HepG2 (cell line): ENCODE data around the gene PMM2. TPM values are rescaled to one million over a fixed set of nuclear protein-coding genes. Genes with fewer than 3 reads are reported as not detected.

Source experiments
- ATM ChIP-seq: fragments of 450-650 bp; IDR thresholded peaks from 2 replicates; pipeline ENCODE4 v1.7.1; 2017; ENCODE audit warnings: mild to moderate bottlenecking, borderline replicate concordance
- CBX2 ChIP-seq, 2 experiments: fragments of 200-600 bp in 1 of 2; sonication (generic); formaldehyde crosslinking in 1 of 2; IDR thresholded peaks; 2 replicates each; pipeline versions ENCODE4 v1.7.0 to v1.8.1; 2018 to 2022; ENCODE audit warnings: low read depth in 2 of 2, low read length in 1 of 2, mild to moderate bottlenecking in 1 of 2, missing genetic modification reagents in 1 of 2
- HDAC6 ChIP-seq: fragments of 200-600 bp; sonication (generic); IDR thresholded peaks from 2 replicates; pipeline ENCODE4 v1.7.0; 2017; ENCODE audit warnings: mild to moderate bottlenecking, antibody characterized with exemption, low read length, low read depth
- HNF4A ChIP-seq: sonication (generic); formaldehyde crosslinking; IDR thresholded peaks from 2 replicates; pipeline ENCODE4 v1.4.0; 2020; ENCODE audit warnings: missing genetic modification reagents
- MBD4 ChIP-seq: IDR thresholded peaks from 2 replicates; pipeline ENCODE4 v1.6.1; 2012; ENCODE audit warnings: low read length, inconsistent platforms, borderline replicate concordance
- MTF2 ChIP-seq: sonication (generic); formaldehyde crosslinking; IDR thresholded peaks from 2 replicates; pipeline ENCODE4 v1.5.0; 2020; ENCODE audit warnings: missing genetic modification reagents, borderline replicate concordance
- NFIC ChIP-seq: IDR thresholded peaks from 2 replicates; pipeline ENCODE4 v1.6.1; 2012; ENCODE audit warnings: mild to moderate bottlenecking, low read length, inconsistent platforms
- NFKBIZ ChIP-seq: IDR thresholded peaks from 2 replicates; pipeline ENCODE4 v1.6.1; 2018; ENCODE audit warnings: missing genetic modification reagents, missing compliant biosample characterization
- PCBP1 ChIP-seq: fragments of 200-400 bp; formaldehyde crosslinking; IDR thresholded peaks from 2 replicates; pipeline ENCODE4 v1.6.1; 2017; ENCODE audit warnings: mild to moderate bottlenecking, low read depth, low read length, borderline replicate concordance
- PHF5A ChIP-seq: IDR thresholded peaks from one replicate; pipeline ENCODE4 v1.6.1; 2018; ENCODE audit warnings: low read depth, missing genetic modification reagents; ENCODE audit not compliant: unreplicated experiment
- TCF7L2 ChIP-seq: IDR thresholded peaks from 2 replicates; pipeline ENCODE4 v1.6.1; 2011; ENCODE audit warnings: mild to moderate bottlenecking, low read depth, low read length, moderate library complexity
- ZBTB20 ChIP-seq: sonication (generic); formaldehyde crosslinking; IDR thresholded peaks from 2 replicates; pipeline ENCODE4 v1.8.1; 2023; ENCODE audit warnings: missing genetic modification reagents, low read depth, mild to moderate bottlenecking, borderline replicate concordance
- ZKSCAN1 ChIP-seq: fragments of 150-350 bp; IDR thresholded peaks from 2 replicates; pipeline ENCODE4 v1.6.1; 2014; ENCODE audit warnings: low read length
- ZNF333 ChIP-seq: sonication (generic); formaldehyde crosslinking; IDR thresholded peaks from 2 replicates; pipeline ENCODE4 v1.4.0; 2020; ENCODE audit warnings: mild to moderate bottlenecking, missing genetic modification reagents, borderline replicate concordance
- polyA plus RNA-seq, 8 experiments: library from polyadenylated mRNA; depleted of rRNA in 3 of 8; stranded (reverse) in 7 of 8; unstranded in 1 of 8; fragments of >200 nt; fragmentation: Illumina TruSeq in 4 of 8; extraction: Trizol in 4 of 8; gene quantifications; 2 replicates each; pipeline versions ENCODE4 v1.2.1 to v1.2.3, GENCODE V29; 2011 to 2016; ENCODE audit warnings: low read depth in 4 of 8, missing spikeins in 1 of 8, mixed read lengths in 1 of 8; ENCODE audit not compliant: insufficient read depth in 1 of 8
- total RNA-seq, 5 experiments: library from RNA; depleted of rRNA; stranded (reverse); fragments of >200 nt; fragmentation: Illumina TruSeq; extraction: Trizol; gene quantifications; 2 replicates each; pipeline ENCODE4 v1.2.3, GENCODE V29; 2016; ENCODE audit warnings: low read depth in 1 of 5
- TF ChIP-seq, protein P1 (sequence below): sonication (generic); formaldehyde crosslinking; IDR thresholded peaks from 2 replicates; pipeline ENCODE4 v1.4.0; 2020; ENCODE audit warnings: low read depth, mild to moderate bottlenecking, missing genetic modification reagents
- TF ChIP-seq, protein P2 (sequence below): sonication (generic); formaldehyde crosslinking; IDR thresholded peaks from 2 replicates; pipeline ENCODE4 v1.8.0; 2022; ENCODE audit warnings: missing genetic modification reagents, mild to moderate bottlenecking, moderate library complexity, borderline replicate concordance
- TF ChIP-seq, protein P3 (sequence below): sonication (generic); formaldehyde crosslinking; conservative IDR thresholded peaks from 2 replicates; pipeline ENCODE4 v1.4.0; 2020; ENCODE audit warnings: missing genetic modification reagents
- TF ChIP-seq, protein P4 (sequence below): IDR thresholded peaks from 2 replicates; pipeline ENCODE4 v1.6.1; 2016; ENCODE audit warnings: control low read depth
- TF ChIP-seq, protein P5 (sequence below): sonication (generic); formaldehyde crosslinking; IDR thresholded peaks from 2 replicates; pipeline ENCODE4 v1.5.1; 2020; ENCODE audit warnings: missing genetic modification reagents, mild to moderate bottlenecking, borderline replicate concordance

PMM2 gene
- total and polyA plus RNA-seq, 2 of the 13 experiments (the other 11 are each of a cell fraction or from before 2014, with no cell fraction given): 52.2 to 93.7 TPM

DNA sequence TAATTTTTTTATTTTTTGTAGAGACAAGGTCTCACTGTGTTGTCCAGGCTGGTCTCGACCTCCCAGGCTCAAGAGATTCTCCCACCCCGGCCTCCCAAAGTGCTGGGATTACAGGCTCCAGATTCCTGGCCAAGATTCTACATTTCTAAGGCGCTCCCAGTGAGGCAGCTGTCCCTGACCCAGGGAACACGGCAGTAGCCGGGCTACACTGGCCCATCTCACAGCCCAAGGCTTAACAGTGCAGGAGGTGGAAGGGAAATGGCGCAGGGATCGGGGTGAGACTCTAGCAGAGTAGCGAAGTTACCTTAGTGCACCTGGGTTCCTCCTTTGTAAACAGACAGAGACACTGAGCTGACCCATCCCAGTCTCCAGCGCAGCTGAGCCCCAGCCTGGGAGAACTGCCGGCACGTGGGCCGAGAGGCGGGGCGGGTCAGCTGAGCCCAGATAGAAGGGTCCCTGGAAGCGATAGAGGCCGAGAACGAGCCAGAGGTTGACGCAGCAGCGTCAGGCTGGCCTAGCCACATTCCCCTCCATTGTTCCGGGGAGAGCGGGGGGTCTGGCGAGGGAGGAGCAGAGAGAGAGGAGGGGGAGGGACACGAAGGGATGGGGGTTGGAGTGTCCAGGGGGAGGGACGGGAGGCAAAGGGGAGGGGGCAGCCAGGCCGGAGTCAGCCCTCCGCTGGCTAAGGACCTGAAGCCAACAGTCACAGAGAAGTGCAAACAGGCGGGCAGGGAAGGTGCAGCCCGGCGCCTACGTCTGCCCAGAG lies 68.7 kb downstream of the PMM2 start (continued):
- TF ChIP-seq, protein P1, sequence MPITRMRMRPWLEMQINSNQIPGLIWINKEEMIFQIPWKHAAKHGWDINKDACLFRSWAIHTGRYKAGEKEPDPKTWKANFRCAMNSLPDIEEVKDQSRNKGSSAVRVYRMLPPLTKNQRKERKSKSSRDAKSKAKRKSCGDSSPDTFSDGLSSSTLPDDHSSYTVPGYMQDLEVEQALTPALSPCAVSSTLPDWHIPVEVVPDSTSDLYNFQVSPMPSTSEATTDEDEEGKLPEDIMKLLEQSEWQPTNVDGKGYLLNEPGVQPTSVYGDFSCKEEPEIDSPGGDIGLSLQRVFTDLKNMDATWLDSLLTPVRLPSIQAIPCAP (CRISPR knock-in tag): no peak
- no peak for TF ChIP-seq PHF5A (CRISPR knock-in tag)
- TF ChIP-seq HNF4A (CRISPR knock-in tag): peak; percentile 57
- TF ChIP-seq NFIC: no peak
- no peak for TF ChIP-seq HDAC6
- TF ChIP-seq, protein P2, sequence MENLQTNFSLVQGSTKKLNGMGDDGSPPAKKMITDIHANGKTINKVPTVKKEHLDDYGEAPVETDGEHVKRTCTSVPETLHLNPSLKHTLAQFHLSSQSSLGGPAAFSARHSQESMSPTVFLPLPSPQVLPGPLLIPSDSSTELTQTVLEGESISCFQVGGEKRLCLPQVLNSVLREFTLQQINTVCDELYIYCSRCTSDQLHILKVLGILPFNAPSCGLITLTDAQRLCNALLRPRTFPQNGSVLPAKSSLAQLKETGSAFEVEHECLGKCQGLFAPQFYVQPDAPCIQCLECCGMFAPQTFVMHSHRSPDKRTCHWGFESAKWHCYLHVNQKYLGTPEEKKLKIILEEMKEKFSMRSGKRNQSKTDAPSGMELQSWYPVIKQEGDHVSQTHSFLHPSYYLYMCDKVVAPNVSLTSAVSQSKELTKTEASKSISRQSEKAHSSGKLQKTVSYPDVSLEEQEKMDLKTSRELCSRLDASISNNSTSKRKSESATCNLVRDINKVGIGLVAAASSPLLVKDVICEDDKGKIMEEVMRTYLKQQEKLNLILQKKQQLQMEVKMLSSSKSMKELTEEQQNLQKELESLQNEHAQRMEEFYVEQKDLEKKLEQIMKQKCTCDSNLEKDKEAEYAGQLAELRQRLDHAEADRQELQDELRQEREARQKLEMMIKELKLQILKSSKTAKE: peak; percentile 76
- no peak for TF ChIP-seq CBX2 (IDR thresholded peaks at IDR 0.05; ENCODE audit: low read depth, low read length)
- 0 out of 2 replicates have a peak, but pooled peaks have one; percentile 83 for TF ChIP-seq CBX2 (CRISPR knock-in tag; IDR thresholded peaks at IDR 0.05; ENCODE audit: low read depth)
- TF ChIP-seq, protein P3, sequence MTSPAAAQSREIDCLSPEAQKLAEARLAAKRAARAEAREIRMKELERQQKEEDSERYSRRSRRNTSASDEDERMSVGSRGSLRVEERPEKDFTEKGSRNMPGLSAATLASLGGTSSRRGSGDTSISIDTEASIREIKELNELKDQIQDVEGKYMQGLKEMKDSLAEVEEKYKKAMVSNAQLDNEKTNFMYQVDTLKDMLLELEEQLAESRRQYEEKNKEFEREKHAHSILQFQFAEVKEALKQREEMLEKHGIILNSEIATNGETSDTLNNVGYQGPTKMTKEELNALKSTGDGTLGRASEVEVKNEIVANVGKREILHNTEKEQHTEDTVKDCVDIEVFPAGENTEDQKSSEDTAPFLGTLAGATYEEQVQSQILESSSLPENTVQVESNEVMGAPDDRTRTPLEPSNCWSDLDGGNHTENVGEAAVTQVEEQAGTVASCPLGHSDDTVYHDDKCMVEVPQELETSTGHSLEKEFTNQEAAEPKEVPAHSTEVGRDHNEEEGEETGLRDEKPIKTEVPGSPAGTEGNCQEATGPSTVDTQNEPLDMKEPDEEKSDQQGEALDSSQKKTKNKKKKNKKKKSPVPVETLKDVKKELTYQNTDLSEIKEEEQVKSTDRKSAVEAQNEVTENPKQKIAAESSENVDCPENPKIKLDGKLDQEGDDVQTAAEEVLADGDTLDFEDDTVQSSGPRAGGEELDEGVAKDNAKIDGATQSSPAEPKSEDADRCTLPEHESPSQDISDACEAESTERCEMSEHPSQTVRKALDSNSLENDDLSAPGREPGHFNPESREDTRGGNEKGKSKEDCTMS (CRISPR knock-in tag): 0 out of 2 replicates have a peak, but pooled peaks have one; percentile 44
- TF ChIP-seq, protein P4, sequence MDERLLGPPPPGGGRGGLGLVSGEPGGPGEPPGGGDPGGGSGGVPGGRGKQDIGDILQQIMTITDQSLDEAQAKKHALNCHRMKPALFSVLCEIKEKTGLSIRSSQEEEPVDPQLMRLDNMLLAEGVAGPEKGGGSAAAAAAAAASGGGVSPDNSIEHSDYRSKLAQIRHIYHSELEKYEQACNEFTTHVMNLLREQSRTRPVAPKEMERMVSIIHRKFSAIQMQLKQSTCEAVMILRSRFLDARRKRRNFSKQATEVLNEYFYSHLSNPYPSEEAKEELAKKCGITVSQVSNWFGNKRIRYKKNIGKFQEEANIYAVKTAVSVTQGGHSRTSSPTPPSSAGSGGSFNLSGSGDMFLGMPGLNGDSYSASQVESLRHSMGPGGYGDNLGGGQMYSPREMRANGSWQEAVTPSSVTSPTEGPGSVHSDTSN (CRISPR knock-in tag): no peak
- no peak for TF ChIP-seq TCF7L2
- no peak for TF ChIP-seq ATM
- TF ChIP-seq MBD4: no peak
- TF ChIP-seq ZNF333 (CRISPR knock-in tag): peak; percentile 89
- peak; percentile 30; the same call in 1 of the 2 replicates for TF ChIP-seq NFKBIZ (CRISPR knock-in tag)
- TF ChIP-seq ZBTB20 (CRISPR knock-in tag): no peak
- TF ChIP-seq MTF2: no peak
- no peak for TF ChIP-seq PCBP1
- TF ChIP-seq, protein P5, sequence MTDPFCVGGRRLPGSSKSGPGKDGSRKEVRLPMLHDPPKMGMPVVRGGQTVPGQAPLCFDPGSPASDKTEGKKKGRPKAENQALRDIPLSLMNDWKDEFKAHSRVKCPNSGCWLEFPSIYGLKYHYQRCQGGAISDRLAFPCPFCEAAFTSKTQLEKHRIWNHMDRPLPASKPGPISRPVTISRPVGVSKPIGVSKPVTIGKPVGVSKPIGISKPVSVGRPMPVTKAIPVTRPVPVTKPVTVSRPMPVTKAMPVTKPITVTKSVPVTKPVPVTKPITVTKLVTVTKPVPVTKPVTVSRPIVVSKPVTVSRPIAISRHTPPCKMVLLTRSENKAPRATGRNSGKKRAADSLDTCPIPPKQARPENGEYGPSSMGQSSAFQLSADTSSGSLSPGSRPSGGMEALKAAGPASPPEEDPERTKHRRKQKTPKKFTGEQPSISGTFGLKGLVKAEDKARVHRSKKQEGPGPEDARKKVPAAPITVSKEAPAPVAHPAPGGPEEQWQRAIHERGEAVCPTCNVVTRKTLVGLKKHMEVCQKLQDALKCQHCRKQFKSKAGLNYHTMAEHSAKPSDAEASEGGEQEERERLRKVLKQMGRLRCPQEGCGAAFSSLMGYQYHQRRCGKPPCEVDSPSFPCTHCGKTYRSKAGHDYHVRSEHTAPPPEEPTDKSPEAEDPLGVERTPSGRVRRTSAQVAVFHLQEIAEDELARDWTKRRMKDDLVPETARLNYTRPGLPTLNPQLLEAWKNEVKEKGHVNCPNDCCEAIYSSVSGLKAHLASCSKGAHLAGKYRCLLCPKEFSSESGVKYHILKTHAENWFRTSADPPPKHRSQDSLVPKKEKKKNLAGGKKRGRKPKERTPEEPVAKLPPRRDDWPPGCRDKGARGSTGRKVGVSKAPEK (CRISPR knock-in tag): no peak
- TF ChIP-seq ZKSCAN1: no peak
